Activated naive CD8-positive, alpha-beta T cell (primary cell): Measurements from ENCODE around the gene UQCRC2.
A peak's percentile ranks its signal among the peaks of the same experiment; 100 is the strongest.
"Not testable (repeated sequence)": the region's sequence is repeated elsewhere in the genome, so short reads cannot be mapped to it uniquely, and the experiment has no call there.

Source experiments
- H3K27ac Mint-ChIP-seq: one replicate; pipeline ENCODE4 v1.8.0; 2021; ENCODE audit warnings: mixed read lengths
- H3K27me3 Mint-ChIP-seq: one replicate; pipeline ENCODE4 v1.8.0; 2021; ENCODE audit warnings: mixed read lengths
- H3K36me3 Mint-ChIP-seq: one replicate; pipeline ENCODE4 v1.8.0; 2021; ENCODE audit warnings: mixed read lengths
- H3K4me1 Mint-ChIP-seq: one replicate; pipeline ENCODE4 v1.8.0; 2021; ENCODE audit warnings: low read depth, mixed read lengths
- H3K4me3 Mint-ChIP-seq: one replicate; pipeline ENCODE4 v1.8.0; 2021; ENCODE audit warnings: mild to moderate bottlenecking, mixed read lengths
- H3K9me3 Mint-ChIP-seq: one replicate; pipeline ENCODE4 v1.8.0; 2021; ENCODE audit warnings: low read depth, mixed read lengths

UQCRC2 gene

DNA sequence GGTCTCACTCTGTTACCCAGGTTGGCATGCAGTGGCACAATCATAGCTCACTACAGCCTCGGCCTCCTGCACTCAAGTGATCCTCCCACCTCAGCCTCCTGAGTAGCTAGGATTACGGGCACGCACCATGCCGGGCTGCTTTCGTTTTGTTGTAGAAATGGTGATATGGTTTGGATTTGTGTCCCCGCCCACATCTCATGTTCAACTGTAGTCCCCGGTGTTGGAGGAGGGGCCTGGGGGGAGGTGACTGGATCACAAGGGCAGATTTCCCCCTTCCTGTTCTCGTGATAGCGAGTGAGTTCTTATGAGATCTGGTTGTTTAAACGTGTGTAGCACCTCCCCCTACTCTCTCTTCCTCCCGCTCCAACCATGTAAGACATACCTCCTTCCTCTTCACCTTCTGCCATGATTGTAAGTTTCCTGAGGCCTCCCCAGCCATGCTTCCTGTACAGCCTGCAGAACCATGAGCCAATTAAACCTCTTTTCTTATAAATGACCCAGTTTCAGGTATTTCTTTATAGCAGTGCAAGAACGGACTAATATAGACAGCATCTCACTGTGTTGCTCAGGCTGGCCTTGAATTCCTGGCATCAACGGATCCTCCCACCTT, 41.8 kb downstream of the UQCRC2 start:
- Mint-ChIP-seq H3K4me3 (no peak overlapping the region), H3K36me3 (no peaks in the 10 kb centered on the region), H3K4me1 (peaks cover 8% of the 10 kb centered on the region), H3K27ac (no peak overlapping the region), H3K27me3 (no peaks in the 10 kb centered on the region), H3K9me3 (no peaks in the 10 kb centered on the region)

GRCh38 chr16:21996923-21997696, 43.9 kb downstream of the UQCRC2 start:
- Mint-ChIP-seq H3K27me3 (no peaks in the 10 kb centered on the region), H3K4me3 (no peak overlapping the region), H3K27ac (no peak overlapping the region), H3K36me3 (no peaks in the 10 kb centered on the region), H3K4me1 (peaks cover 9% of the 10 kb centered on the region), H3K9me3 (no peaks in the 10 kb centered on the region)

GRCh38 chr16:21997697-21998480, 44.7 kb downstream of the UQCRC2 start:
- no peaks in the 10 kb centered on the region for H3K9me3 Mint-ChIP-seq
- peaks cover 9% of the 10 kb centered on the region for H3K4me1 Mint-ChIP-seq
- no peak overlapping the region for H3K27ac Mint-ChIP-seq
- H3K36me3 Mint-ChIP-seq: no peaks in the 10 kb centered on the region
- no peaks in the 10 kb centered on the region for H3K27me3 Mint-ChIP-seq
- no peak overlapping the region for H3K4me3 Mint-ChIP-seq

DNA sequence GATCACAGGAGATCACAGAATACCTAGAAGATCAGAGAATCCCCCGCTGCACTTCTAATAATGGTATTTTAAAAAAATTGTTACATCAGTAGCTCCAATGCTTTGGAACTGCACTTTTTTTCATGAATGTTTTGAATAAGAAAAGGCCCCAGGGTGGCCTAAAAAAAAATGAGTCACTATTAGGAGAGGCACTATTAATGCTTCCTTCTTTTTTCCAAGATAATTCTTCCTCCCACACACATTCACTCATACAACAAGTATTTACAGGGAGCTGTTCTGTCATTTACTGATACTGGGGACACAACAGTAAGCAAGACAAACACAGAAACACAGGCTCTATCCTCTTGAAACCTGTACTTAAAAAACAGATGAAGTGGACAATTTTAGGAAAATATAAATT, 48.4 kb downstream of the UQCRC2 start:
- peak overlapping the region; percentile 27 for H3K4me3 Mint-ChIP-seq

DNA sequence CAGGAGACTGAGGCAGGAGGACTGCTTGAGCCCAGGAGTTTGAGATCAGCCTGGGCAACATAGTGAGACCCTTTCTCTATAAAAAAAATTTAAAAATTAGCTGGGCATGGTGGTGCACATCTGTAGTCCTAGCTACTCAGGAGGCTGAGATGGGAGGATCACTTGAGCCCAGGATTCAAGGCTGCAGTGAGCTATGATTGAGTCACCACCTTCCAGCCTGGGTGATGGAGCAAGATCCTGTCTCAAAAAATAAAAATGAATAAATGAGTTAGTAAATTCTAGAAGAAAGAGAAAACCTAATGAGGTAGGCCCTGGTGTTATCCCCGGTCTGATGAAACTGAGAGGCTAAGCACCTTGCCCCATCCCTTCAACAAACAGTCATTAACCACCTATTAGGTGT, 48.9 kb downstream of the UQCRC2 start:
- H3K4me3 Mint-ChIP-seq, H3K36me3 Mint-ChIP-seq, H3K9me3 Mint-ChIP-seq, H3K27ac Mint-ChIP-seq, H3K27me3 Mint-ChIP-seq: not testable (repeated sequence)
- H3K4me1 Mint-ChIP-seq: peaks cover 14% of the 10 kb centered on the region

More for the DNA sequence above, 48.4 kb downstream of the UQCRC2 start:
- Mint-ChIP-seq H3K27me3 (no peaks in the 10 kb centered on the region), H3K27ac (no peak overlapping the region), H3K36me3 (no peaks in the 10 kb centered on the region), H3K4me1 (peaks cover 10% of the 10 kb centered on the region), H3K9me3 (no peaks in the 10 kb centered on the region)

DNA sequence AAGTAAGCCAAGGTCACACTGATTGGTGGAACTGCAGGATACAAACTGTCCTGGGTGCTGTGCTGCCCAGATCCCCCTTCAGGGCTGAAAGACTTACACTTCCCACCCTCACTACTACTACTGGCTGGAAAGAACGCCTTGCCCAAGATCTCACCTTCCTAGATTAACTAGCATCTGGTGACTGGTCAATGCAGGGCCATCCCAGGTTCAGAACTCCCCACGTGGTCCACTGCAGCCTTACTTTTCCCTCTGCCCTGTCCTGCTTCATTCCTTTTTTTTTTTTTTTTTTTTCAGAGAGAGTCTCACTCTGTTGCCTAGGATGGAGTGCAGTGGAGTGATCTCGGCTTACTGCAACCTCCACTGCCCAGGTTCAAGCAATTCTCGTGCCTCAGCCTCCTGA, 50.0 kb downstream of the UQCRC2 start:
- Mint-ChIP-seq H3K27ac (no peak overlapping the region), H3K27me3 (no peaks in the 10 kb centered on the region), H3K4me3 (no peak overlapping the region), H3K4me1 (peaks cover 19% of the 10 kb centered on the region), H3K9me3 (no peaks in the 10 kb centered on the region), H3K36me3 (no peaks in the 10 kb centered on the region)

DNA sequence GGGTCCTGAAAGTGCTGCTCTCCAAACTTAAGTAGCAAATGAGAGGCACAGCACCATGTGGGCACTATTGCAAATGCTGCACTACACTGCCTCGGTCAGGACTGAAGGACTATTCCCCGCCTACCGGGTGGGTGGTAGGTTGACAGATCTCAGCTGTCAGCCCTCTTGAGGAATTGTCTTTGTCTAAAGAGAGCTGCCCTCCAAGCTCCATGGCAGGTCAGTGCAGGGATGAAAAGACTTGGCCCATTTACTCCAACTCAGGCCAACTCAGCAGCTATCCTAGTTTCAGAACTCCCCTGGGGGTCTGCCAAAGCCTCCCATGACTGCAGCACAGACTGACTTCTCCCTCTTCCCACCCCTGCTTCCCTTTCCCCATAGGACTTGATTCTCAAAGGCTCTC, 51.2 kb downstream of the UQCRC2 start:
- no peaks in the 10 kb centered on the region for H3K36me3 Mint-ChIP-seq
- no peak overlapping the region for H3K4me3 Mint-ChIP-seq
- no peaks in the 10 kb centered on the region for H3K9me3 Mint-ChIP-seq
- H3K27ac Mint-ChIP-seq: no peak overlapping the region
- H3K4me1 Mint-ChIP-seq: peaks cover 23% of the 10 kb centered on the region
- no peaks in the 10 kb centered on the region for H3K27me3 Mint-ChIP-seq

DNA sequence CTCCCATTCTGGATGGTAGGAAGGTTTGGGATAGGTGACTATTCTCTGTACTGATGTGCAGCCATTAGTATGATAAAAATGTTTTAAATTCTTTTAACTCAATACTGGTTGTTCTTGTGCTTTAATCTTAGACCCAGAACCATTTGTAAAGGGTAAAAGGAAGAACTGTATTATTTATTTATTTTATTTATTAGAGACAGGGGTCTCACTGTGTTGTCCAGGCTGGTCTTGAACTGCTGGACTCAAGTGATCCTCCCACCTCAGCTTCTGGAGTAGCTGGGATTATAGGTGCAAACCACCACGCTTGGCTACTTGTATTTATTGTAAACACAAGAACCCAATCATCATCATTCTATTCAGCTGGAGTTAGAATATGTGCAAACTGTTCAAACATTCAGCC, 52.6 kb downstream of the UQCRC2 start:
- Mint-ChIP-seq H3K36me3 (no peaks in the 10 kb centered on the region), H3K27ac (no peak overlapping the region), H3K4me1 (peaks cover 28% of the 10 kb centered on the region), H3K9me3 (no peaks in the 10 kb centered on the region), H3K27me3 (no peaks in the 10 kb centered on the region), H3K4me3 (peak overlapping the region; percentile 20)

DNA sequence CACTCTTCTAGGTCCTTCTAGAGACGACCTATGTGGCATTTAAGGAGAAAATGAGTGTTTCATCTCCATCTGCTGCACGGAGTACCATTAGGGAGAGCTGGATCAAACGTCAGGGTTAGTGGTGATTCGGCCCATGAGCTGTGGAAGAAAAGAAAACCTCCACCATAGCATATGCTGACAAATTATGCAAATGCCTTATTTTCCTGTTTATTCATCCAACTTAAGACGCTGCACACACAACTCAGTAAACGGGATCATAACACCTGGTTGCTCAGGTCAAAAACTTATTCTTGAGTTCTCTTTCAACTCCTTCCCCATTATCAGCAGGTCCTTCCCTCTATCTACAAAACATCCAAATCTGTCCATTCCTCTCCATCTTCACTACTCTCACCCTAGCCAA, 53.5 kb downstream of the UQCRC2 start:
- H3K4me3 Mint-ChIP-seq: peak overlapping the region; percentile 89
- peak overlapping the region; percentile 84 for H3K27ac Mint-ChIP-seq
- H3K9me3 Mint-ChIP-seq: no peaks in the 10 kb centered on the region
- peaks cover 31% of the 10 kb centered on the region for H3K4me1 Mint-ChIP-seq
- H3K27me3 Mint-ChIP-seq: no peaks in the 10 kb centered on the region
- no peaks in the 10 kb centered on the region for H3K36me3 Mint-ChIP-seq

DNA sequence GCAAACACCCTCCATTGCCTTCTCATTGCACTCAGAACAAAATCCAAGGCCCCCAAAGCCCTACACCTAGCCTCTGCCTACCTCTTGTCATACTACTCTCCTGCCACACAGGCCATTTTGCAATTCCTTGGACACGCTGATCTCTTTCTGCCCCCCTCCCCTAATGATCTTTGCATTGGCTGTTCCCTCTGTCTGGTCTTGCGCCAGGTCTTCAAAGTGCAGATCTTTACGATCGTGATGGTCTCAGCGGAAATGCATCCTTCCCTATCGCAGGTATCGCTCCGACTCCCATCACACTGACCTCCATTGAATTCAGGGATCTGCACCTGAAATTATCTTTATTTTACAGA, 54.0 kb downstream of the UQCRC2 start:
- peaks cover 36% of the 10 kb centered on the region for H3K4me1 Mint-ChIP-seq
- H3K27ac Mint-ChIP-seq: peak overlapping the region; percentile 84
- no peaks in the 10 kb centered on the region for H3K36me3 Mint-ChIP-seq
- H3K4me3 Mint-ChIP-seq: peak overlapping the region; percentile 89
- H3K9me3 Mint-ChIP-seq: no peaks in the 10 kb centered on the region
- H3K27me3 Mint-ChIP-seq: no peaks in the 10 kb centered on the region

DNA sequence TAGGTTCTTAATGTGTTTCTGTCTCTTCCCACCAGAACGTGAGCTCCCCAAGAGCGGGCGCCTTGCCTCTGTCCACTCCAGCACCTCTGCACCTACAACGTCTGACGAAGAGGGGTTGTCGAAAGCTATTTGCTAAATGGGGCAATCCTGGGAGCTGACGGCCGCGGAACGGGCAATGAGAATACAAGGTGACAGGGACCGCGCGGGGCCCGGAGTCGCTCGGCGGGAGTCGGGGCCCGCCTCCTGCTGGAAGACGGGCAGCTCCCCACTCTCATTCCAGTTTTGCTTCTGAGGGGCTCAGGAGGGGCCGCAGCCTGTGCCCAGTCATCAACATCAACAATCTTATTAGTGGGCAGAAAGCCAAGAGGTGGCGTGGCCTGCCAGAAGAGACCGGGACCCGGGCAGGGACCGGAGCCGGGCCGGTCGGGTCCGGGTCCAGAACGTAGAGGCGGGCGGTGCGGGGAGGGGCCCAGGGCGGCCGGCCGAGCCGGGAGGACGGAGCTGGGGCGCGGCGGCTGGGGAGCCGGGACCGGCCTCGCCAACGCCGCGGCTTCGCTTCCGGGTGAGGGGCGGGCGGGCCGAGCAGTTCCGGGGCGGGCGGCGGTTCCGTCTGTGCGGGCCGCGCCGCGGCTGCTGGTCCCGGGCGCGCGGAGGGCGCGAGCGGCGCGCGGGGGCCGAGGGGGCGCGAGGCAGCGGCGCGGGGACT, 54.5 kb downstream of the UQCRC2 start, which contains the start of gene MOSMO:
Gene MOSMO (plus strand): TSS at position 603 of the 706 bp plus-strand sequence. CDS start 191 bp downstream, outside the sequence.
- peak within 1 kb of the TSS; percentile 89 for H3K4me3 Mint-ChIP-seq
- no peaks in the 10 kb centered on the region for H3K36me3 Mint-ChIP-seq
- H3K4me1 Mint-ChIP-seq: peaks cover 41% of the 10 kb centered on the region
- no peaks in the 10 kb centered on the region for H3K27me3 Mint-ChIP-seq
- H3K9me3 Mint-ChIP-seq: no peaks in the 10 kb centered on the region
- H3K27ac Mint-ChIP-seq: peak within 1 kb of the TSS; percentile 84

DNA sequence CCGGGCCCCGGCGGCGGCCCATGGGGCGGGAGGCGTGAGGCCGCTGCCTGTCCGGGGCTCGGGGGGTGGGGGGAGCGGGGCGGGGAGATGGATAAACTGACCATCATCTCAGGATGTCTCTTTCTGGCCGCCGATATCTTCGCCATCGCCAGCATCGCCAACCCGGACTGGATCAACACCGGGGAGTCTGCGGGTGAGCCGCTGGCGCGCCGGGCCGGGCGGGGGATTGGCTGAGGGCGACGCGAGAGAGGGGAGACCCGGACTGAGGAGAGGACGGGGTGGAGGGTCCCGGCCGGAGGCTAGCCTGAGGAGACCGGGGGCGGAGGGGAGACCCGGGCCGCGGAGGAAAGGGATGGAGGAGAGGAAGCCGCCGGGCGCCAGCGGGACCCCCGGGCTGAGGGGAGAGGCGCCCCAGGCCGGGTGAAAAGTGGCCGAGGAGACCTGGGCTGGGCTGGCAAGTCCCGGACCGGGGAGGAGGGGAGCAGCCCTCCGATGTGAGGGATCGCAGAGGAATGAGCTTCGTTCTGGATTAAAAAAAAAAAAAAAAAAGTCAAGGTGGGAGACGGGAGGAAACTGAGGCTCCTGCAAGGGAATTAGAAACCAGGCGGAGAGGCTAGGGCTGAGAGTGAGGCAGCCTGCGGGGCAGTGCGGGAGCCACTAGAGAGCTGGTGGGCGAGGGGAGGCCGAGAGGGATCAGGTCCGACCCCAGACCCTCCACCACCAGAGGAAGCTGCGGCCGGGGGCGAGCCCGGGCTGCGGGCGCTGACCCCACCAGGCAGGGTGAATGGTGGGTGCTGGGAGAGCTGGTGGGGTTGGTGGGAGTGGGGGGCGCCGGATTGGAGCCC, 55.3 kb downstream of the UQCRC2 start:
- Mint-ChIP-seq H3K4me3 (peak overlapping the region; percentile 89), H3K27ac (peak overlapping the region; percentile 72), H3K27me3 (no peaks in the 10 kb centered on the region), H3K4me1 (peaks cover 46% of the 10 kb centered on the region), H3K36me3 (no peaks in the 10 kb centered on the region), H3K9me3 (no peaks in the 10 kb centered on the region)

DNA sequence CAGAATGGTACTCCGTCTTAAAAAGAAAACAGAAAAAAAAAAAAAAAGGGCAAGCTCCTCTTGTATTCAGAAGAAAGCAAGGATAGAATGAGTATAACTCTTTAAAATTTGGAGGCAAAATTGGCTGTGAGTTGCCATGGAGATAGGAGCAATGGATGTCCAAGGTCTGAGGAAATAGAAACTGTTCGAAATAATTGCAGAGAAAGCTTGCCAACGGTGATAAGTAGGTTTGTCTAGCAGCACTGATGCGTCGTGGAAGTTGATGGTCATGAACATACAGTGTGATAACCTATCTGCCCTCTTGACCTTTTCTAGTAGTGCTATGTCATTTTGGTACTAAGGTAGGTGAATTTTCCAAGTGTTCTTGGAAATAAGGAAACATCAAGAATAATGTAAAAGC, 57.7 kb downstream of the UQCRC2 start:
- Mint-ChIP-seq H3K9me3 (no peaks in the 10 kb centered on the region), H3K4me3 (no peak overlapping the region), H3K4me1 (peaks cover 62% of the 10 kb centered on the region), H3K27me3 (no peaks in the 10 kb centered on the region), H3K36me3 (no peaks in the 10 kb centered on the region), H3K27ac (no peak overlapping the region)

- no peak overlapping the region for H3K4me3 Mint-ChIP-seq
- H3K9me3 Mint-ChIP-seq: no peaks in the 10 kb centered on the region
- no peak overlapping the region for H3K27ac Mint-ChIP-seq
- no peaks in the 10 kb centered on the region for H3K27me3 Mint-ChIP-seq
- peaks cover 69% of the 10 kb centered on the region for H3K4me1 Mint-ChIP-seq
- H3K36me3 Mint-ChIP-seq: no peaks in the 10 kb centered on the region
Measured at GRCh38 chr16:22012241-22012640, 59.1 kb downstream of the UQCRC2 start.
